GM06990 (cell line): ENCODE results near the gene UGT1A6.

Source experiments
- DNase-seq: peaks from one replicate; pipeline ENCODE4 v3.0.0-alpha.2; 2011; ENCODE audit not compliant: insufficient read length; ENCODE audit errors: extremely low read depth
- H3K27me3 ChIP-seq: replicated peaks from 2 replicates; pipeline ENCODE4 v1.6.0; 2011; ENCODE audit warnings: low read length; ENCODE audit not compliant: control insufficient read depth, insufficient read depth
- H3K36me3 ChIP-seq: 2 replicates; pipeline ENCODE4 v1.5.1; 2011; ENCODE audit warnings: low read length; ENCODE audit not compliant: control insufficient read depth, insufficient read depth
- H3K4me3 ChIP-seq: replicated peaks from 2 replicates; pipeline ENCODE4 v1.5.1; 2011; ENCODE audit warnings: low read depth, mild to moderate bottlenecking, control low read depth, low read length
- TF ChIP-seq, protein P1 (sequence below): IDR thresholded peaks from 2 replicates; pipeline ENCODE4 v1.5.1; 2011; ENCODE audit warnings: low read length, control low read depth, mild to moderate bottlenecking, inconsistent platforms; ENCODE audit not compliant: insufficient read depth, poor library complexity, severe bottlenecking

UGT1A6 gene

GRCh38 chr2:233688341-233688740, 4.3 kb upstream of the UGT1A6 start:
- 0 out of 2 replicates have a peak, but pooled peaks cover 1% of the 10 kb centered on the region for H3K27me3 ChIP-seq
- H3K4me3 ChIP-seq: no peak overlapping the region
- no peak for DNase-seq
- H3K36me3 ChIP-seq: no peaks in the 10 kb centered on the region
- TF ChIP-seq, protein P1, sequence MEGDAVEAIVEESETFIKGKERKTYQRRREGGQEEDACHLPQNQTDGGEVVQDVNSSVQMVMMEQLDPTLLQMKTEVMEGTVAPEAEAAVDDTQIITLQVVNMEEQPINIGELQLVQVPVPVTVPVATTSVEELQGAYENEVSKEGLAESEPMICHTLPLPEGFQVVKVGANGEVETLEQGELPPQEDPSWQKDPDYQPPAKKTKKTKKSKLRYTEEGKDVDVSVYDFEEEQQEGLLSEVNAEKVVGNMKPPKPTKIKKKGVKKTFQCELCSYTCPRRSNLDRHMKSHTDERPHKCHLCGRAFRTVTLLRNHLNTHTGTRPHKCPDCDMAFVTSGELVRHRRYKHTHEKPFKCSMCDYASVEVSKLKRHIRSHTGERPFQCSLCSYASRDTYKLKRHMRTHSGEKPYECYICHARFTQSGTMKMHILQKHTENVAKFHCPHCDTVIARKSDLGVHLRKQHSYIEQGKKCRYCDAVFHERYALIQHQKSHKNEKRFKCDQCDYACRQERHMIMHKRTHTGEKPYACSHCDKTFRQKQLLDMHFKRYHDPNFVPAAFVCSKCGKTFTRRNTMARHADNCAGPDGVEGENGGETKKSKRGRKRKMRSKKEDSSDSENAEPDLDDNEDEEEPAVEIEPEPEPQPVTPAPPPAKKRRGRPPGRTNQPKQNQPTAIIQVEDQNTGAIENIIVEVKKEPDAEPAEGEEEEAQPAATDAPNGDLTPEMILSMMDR: no peak

DNA sequence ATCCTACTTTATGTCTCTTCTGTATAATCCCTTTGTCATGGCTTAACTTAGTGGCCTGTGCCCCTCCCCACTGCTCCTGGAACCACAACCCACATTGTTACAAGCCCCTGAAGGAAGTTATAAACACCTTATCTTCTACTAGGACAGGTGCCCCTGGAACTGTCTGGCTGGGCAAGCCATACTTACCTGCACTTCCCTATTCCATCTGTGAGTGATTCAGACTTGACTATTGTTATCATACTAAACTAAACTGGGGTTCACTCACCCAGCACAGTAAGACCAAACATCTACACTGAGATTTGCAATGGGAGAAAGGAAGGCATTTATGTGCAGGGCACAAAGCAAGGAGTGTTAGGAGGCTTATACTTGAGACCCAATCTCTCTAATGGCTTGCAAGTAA, 3.7 kb upstream of the UGT1A6 start:
- TF ChIP-seq, protein P1: no peak
- no peak for DNase-seq
- H3K36me3 ChIP-seq: no peaks in the 10 kb centered on the region
- H3K4me3 ChIP-seq: no peak overlapping the region
- H3K27me3 ChIP-seq: 0 out of 2 replicates have a peak, but pooled peaks cover 1% of the 10 kb centered on the region

DNA sequence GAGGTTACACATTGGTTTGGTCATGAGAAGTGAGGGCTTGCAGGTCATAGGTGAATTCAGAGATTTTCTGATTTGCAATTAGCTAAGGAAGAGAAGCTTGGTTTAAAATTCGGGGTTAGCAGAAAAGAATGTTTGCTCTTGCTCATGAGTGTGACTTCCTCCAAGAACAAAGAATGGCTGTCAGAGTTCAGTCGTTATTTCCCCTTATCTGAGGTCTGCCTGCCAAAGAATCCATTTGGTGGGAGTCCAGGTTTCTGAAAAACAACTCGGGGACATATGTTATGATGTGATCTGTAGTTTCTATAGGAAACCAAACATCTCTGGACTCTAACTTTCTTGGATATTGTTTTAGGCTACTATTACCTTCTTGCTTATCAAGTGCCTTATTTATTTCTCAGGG, 3.2 kb upstream of the UGT1A6 start:
- H3K36me3 ChIP-seq: no peaks in the 10 kb centered on the region

GRCh38 chr2:233690444-233690843, 2.2 kb upstream of the UGT1A6 start:
- TF ChIP-seq, protein P1: no peak
- H3K4me3 ChIP-seq: no peak overlapping the region
- no peak for DNase-seq
- H3K36me3 ChIP-seq: no peaks in the 10 kb centered on the region
- H3K27me3 ChIP-seq: no peaks in the 10 kb centered on the region

More for the DNA sequence above, 3.2 kb upstream of the UGT1A6 start:
- H3K4me3 ChIP-seq: no peak overlapping the region
- no peak for DNase-seq
- H3K27me3 ChIP-seq: no peaks in the 10 kb centered on the region
- TF ChIP-seq, protein P1: no peak

- Histone ChIP-seq H3K27me3 (no peaks in the 10 kb centered on the region), H3K4me3 (no peak overlapping the region), H3K36me3 (no peaks in the 10 kb centered on the region)
- TF ChIP-seq, protein P1: no peak
- DNase-seq: no peak
These were observed 952 bp upstream of the UGT1A6 start for GRCh38 chr2:233691443-233692433.
